Pancreas (tissue), 10 donors: Measurements from ENCODE around the gene POLK. TPM values are rescaled to one million over a fixed set of nuclear protein-coding genes. Genes with fewer than 3 reads are reported as not detected.

Experiments used
- ATAC-seq, 4 donors: fragments of 200-7000 bp; cut with Tn5 transposase; one replicate each; pipeline versions ENCODE4 v1.8.0 to v1.9.1; 2020; ENCODE audit warnings: mild to moderate bottlenecking in 4 of 4, moderate library complexity in 4 of 4
- DNase-seq, 6 donors: peaks; one replicate each; pipeline ENCODE4 v3.0.0-alpha.2; 2020
- FAIRE-seq: peaks from 2 replicates; lab custom pipeline; 2012; peaks lifted over from hg19 to GRCh38; lab: Jason Lieb, UNC
- H3K27ac ChIP-seq, 4 donors: fragments of 200-600 bp; sonication (generic); 1 replicate in 3 of 4; 2 replicates in 1 of 4; pipeline versions ENCODE4 v1.5.0 to v1.8.0; 2020
- H3K27me3 ChIP-seq, 4 donors: fragments of 200-600 bp; one replicate each; pipeline ENCODE4 v1.8.0; 2021
- H3K36me3 ChIP-seq, 3 donors: fragments of 200-600 bp; sonication (generic) in 1 of 3; one replicate each; pipeline versions ENCODE4 v1.5.0 to v1.8.0; 2020 to 2021
- H3K4me1 ChIP-seq, 3 donors: fragments of 200-600 bp; one replicate each; pipeline ENCODE4 v1.8.0; 2021
- H3K4me3 ChIP-seq, 4 donors: fragments of 200-600 bp; sonication (generic) in 2 of 4; one replicate each; pipeline versions ENCODE4 v1.5.0 to v1.8.0; 2020 to 2021
- H3K9me3 ChIP-seq, 4 donors: fragments of 200-600 bp; one replicate each; pipeline ENCODE4 v1.8.0; 2021
- CTCF ChIP-seq, 4 donors: fragments of 200-600 bp; sonication (generic) in 3 of 4; IDR thresholded peaks; one replicate each; pipeline versions ENCODE4 v1.5.0 to v1.8.0; 2021; ENCODE audit warnings: antibody characterized with exemption in 4 of 4
- WGBS, 2 donors: extraction: QIAGEN DNeasy Blood & Tissue Kit; methylation state at CpG; one replicate each; pipeline ENCODE4 v1.1.7; 2013; 5-methylcytosine and 5-hydroxymethylcytosine counted together
- intact Hi-C, 3 donors: fragments of 100-400 bp; cut with DNase I; formaldehyde crosslinking; loops; one replicate each; pipeline versions ENCODE4 v1.11.1 to v1.14.2; 2022
- polyA plus RNA-seq, 2 donors: library from polyadenylated mRNA; stranded (reverse); fragments of 200-250 nt; gene quantifications; one replicate each; pipeline ENCODE4 v1.2.3, GENCODE V29; 2013
- total RNA-seq, 6 donors: library from RNA; stranded (reverse); fragmentation: NEBNext Ultra II Directional in 4 of 6; extraction: Animal tissue kit (Norgen Biotek cat#: 25700) in 4 of 6; gene quantifications; one replicate each; pipeline versions ENCODE4 v1.2.1 to v1.2.4, GENCODE V29; 2021 to 2023
- donor health status: healthy with polysubstance abuse.
- donor health status: DM: no; HTN: no; CAD: no; lungs with moderate emphysema.
- donor health status: DM: no; HTN: no; CAD: no.
- donor health status: control.
- donor health status: control.
- donor health status: Bipolar disorder and iron deficiency.
- donor health status: DM: yes; HTN: yes; CAD: no.
- donor health status: DM: no; HTN: no; CAD: no.
- donor health status: DM: no; HTN: no; CAD: no.
- donor health status: DM: yes; HTN: yes; CAD: no.

The POLK gene
- total and polyA plus RNA-seq, 8 donors: 3.9 to 18.5 (median 11.3) TPM

- TF ChIP-seq CTCF (IDR thresholded peaks at IDR 0.05): no peak
- intact Hi-C loops: no loop called here
- Histone ChIP-seq H3K4me3 (no peak overlapping the region), H3K9me3 (no peaks in the 10 kb centered on the region), H3K4me1 (no peaks in the 10 kb centered on the region), H3K27me3 (no peaks in the 10 kb centered on the region), H3K27ac (no peak overlapping the region), H3K36me3 (no peaks in the 10 kb centered on the region)
- ATAC-seq: no peak
- FAIRE-seq: no peak
- DNase-seq: no peak
- 88 to 90% methylated on average over 3 of the region's 3 CpGs for WGBS, 2 donors
Measured at GRCh38 chr5:75536147-75536546, 24.5 kb downstream of the POLK start.

- WGBS, 2 donors: 94% methylated on average over 6 of the region's 6 CpGs
- ATAC-seq (peak in 1 of 4 donors; percentile 31), FAIRE-seq (no peak)
Measured at GRCh38 chr5:75536694-75537360, 25.1 kb downstream of the POLK start.

GRCh38 chr5:75538211-75538610 is 26.5 kb downstream of the POLK start:
- no peak overlapping the region for H3K4me3 ChIP-seq
- no peaks in the 10 kb centered on the region for H3K27me3 ChIP-seq
- no peak overlapping the region for H3K27ac ChIP-seq
- H3K36me3 ChIP-seq: no peaks in the 10 kb centered on the region
- H3K4me1 ChIP-seq: no peaks in the 10 kb centered on the region
- 81 to 88% methylated on average over 1 of the region's 1 CpG for WGBS, 2 donors
- DNase-seq: no peak
- no peak for ATAC-seq
- no peak for TF ChIP-seq CTCF (IDR thresholded peaks at IDR 0.05)
- H3K9me3 ChIP-seq: no peaks in the 10 kb centered on the region
- FAIRE-seq: no peak
- intact Hi-C loops: no loop called here

More at GRCh38 chr5:75536694-75537360, 25.1 kb downstream of the POLK start:
- no peak for DNase-seq
- no peak for TF ChIP-seq CTCF (IDR thresholded peaks at IDR 0.05)
- Histone ChIP-seq H3K4me1 (no peaks in the 10 kb centered on the region), H3K9me3 (no peaks in the 10 kb centered on the region), H3K27ac (no peak overlapping the region), H3K27me3 (no peaks in the 10 kb centered on the region), H3K4me3 (no peak overlapping the region), H3K36me3 (no peaks in the 10 kb centered on the region)
- intact Hi-C loops: no loop called here

GRCh38 chr5:75545131-75545530 is 33.4 kb downstream of the POLK start:
- DNase-seq: no peak
- no peaks in the 10 kb centered on the region for H3K27me3 ChIP-seq
- TF ChIP-seq CTCF (IDR thresholded peaks at IDR 0.05): no peak
- H3K4me1 ChIP-seq: no peaks in the 10 kb centered on the region
- 89 to 94% methylated on average over 2 of the region's 2 CpGs for WGBS, 2 donors
- intact Hi-C loops: no loop called here
- H3K9me3 ChIP-seq: no peaks in the 10 kb centered on the region
- no peak for FAIRE-seq
- ATAC-seq: no peak
- no peak overlapping the region for H3K4me3 ChIP-seq
- no peak overlapping the region for H3K27ac ChIP-seq
- H3K36me3 ChIP-seq: no peaks in the 10 kb centered on the region

- Histone ChIP-seq H3K36me3 (no peaks in the 10 kb centered on the region), H3K27ac (no peak overlapping the region), H3K27me3 (no peaks in the 10 kb centered on the region), H3K4me1 (no peaks in the 10 kb centered on the region), H3K4me3 (no peak overlapping the region), H3K9me3 (no peaks in the 10 kb centered on the region)
- intact Hi-C loops: no loop called here
- FAIRE-seq: no peak
- no peak for ATAC-seq
- TF ChIP-seq CTCF (IDR thresholded peaks at IDR 0.05): no peak
- DNase-seq: no peak
- WGBS, 2 donors: 96 to 97% methylated on average over 6 of the region's 6 CpGs
Measured at GRCh38 chr5:75546830-75547229, 35.1 kb downstream of the POLK start.
